ENCODE results near the gene RTEL1.
A peak's percentile ranks its signal among the peaks of the same experiment; 100 is the strongest.

RTEL1 gene

GRCh38 chr20:63619505-63619904, 38.6 kb upstream of the RTEL1 start:
- Histone ChIP-seq H3K27me3 (replicated peaks) (no peaks in the 10 kb centered on the region), H3K4me3 (ENCODE audit: low read depth, low read length) (no peak overlapping the region), H3K36me3 (replicated peaks) (peaks cover 27% of the 10 kb centered on the region), H3K27ac (no peak overlapping the region)
- in situ Hi-C loops (cut with HindIII; ENCODE audit: low pct_ligation_motif_present, low sequenced_read_pairs) = no loop called here
- TF ChIP-seq, protein P1, sequence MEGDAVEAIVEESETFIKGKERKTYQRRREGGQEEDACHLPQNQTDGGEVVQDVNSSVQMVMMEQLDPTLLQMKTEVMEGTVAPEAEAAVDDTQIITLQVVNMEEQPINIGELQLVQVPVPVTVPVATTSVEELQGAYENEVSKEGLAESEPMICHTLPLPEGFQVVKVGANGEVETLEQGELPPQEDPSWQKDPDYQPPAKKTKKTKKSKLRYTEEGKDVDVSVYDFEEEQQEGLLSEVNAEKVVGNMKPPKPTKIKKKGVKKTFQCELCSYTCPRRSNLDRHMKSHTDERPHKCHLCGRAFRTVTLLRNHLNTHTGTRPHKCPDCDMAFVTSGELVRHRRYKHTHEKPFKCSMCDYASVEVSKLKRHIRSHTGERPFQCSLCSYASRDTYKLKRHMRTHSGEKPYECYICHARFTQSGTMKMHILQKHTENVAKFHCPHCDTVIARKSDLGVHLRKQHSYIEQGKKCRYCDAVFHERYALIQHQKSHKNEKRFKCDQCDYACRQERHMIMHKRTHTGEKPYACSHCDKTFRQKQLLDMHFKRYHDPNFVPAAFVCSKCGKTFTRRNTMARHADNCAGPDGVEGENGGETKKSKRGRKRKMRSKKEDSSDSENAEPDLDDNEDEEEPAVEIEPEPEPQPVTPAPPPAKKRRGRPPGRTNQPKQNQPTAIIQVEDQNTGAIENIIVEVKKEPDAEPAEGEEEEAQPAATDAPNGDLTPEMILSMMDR (IDR thresholded peaks at IDR 0.05; ENCODE audit: low read depth, low read length, missing control alignments) = no peak
- no peak for DNase-seq

GRCh38 chr20:63620991-63621390, 37.1 kb upstream of the RTEL1 start:
- no peak for DNase-seq
- TF ChIP-seq, protein P1 (IDR thresholded peaks at IDR 0.05; ENCODE audit: low read depth, low read length, missing control alignments) = no peak
- no peak overlapping the region for H3K27ac ChIP-seq
- in situ Hi-C loops (cut with HindIII; ENCODE audit: low pct_ligation_motif_present, low sequenced_read_pairs) = no loop called here
- H3K36me3 ChIP-seq (replicated peaks) = peaks cover 20% of the 10 kb centered on the region
- no peaks in the 10 kb centered on the region for H3K27me3 ChIP-seq (replicated peaks)
- H3K4me3 ChIP-seq (ENCODE audit: low read depth, low read length) = no peak overlapping the region

DNA sequence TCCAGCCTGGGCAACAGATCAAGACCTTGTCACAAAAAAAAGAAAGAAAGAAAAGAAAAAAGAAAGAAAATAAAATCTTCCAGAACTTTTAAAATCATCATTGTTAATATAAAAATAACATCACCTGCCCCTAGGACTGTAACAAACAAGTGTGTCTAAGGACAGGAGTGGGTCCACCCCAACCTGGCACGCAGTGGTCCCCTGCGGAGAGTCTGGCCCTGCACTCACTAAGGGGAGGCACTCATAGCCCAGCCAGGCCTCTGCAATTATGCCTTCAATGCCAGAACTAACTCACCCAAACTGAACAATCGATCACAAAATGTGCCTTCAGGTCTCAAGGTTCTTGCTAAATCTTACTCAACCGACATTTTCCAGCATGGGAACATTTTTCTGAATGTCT, 36.0 kb upstream of the RTEL1 start:
- no peak overlapping the region for H3K27ac ChIP-seq
- H3K36me3 ChIP-seq (replicated peaks) = peaks cover 14% of the 10 kb centered on the region
- in situ Hi-C loops (cut with HindIII; ENCODE audit: low pct_ligation_motif_present, low sequenced_read_pairs) = no loop called here
- DNase-seq = no peak
- no peak overlapping the region for H3K4me3 ChIP-seq (ENCODE audit: low read depth, low read length)
- no peaks in the 10 kb centered on the region for H3K27me3 ChIP-seq (replicated peaks)
- TF ChIP-seq, protein P1 (IDR thresholded peaks at IDR 0.05; ENCODE audit: low read depth, low read length, missing control alignments) = no peak

DNA sequence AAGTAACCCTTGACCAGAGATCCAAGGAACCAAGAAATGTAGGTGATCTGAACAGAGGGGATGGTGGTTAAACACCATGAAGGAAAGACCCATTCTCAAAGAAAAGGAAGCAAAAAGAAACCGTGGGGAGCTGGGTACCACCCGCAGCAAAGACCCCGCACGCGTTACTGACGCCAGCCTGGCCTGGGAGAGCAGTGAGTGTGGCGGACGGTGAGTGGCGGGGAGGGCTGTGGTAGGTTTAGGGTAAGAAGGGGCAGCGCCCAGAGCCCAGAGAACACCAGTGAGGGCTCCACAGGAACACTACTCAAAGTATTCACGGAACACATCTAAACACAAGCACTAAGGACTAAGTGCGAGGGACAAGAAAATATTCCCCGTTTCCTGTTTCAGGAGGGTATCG, 35.4 kb upstream of the RTEL1 start:
- in situ Hi-C loops (cut with HindIII; ENCODE audit: low pct_ligation_motif_present, low sequenced_read_pairs) = no loop called here
- DNase-seq = no peak
- Histone ChIP-seq H3K4me3 (ENCODE audit: low read depth, low read length) (no peak overlapping the region), H3K36me3 (replicated peaks) (peaks cover 13% of the 10 kb centered on the region), H3K27me3 (replicated peaks) (no peaks in the 10 kb centered on the region), H3K27ac (no peak overlapping the region)
- TF ChIP-seq, protein P1 (IDR thresholded peaks at IDR 0.05; ENCODE audit: low read depth, low read length, missing control alignments) = no peak

DNA sequence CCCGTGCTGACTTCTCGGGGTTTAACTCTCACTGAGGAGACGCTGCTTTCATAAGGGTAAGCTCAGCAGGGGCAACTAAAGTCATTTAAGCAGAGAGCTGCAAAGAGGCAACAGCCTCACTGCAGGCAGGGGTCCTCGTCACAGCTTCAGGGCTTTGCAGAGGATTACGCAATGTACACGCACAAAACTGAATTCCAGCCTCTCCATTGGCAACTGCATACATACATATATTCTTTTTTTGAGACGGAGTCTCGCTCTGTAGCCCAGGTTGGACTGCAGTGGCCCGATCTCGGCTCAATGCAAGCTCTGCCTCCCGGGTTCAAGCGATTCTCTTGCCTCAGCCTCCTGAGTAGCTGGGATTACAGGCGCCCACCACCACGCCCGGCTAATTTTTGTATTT, 33.6 kb upstream of the RTEL1 start:
- H3K27ac ChIP-seq = no peak overlapping the region
- in situ Hi-C loops (cut with HindIII; ENCODE audit: low pct_ligation_motif_present, low sequenced_read_pairs) = no loop called here
- H3K36me3 ChIP-seq (replicated peaks) = no peaks in the 10 kb centered on the region
- no peaks in the 10 kb centered on the region for H3K27me3 ChIP-seq (replicated peaks)
- no peak overlapping the region for H3K4me3 ChIP-seq (ENCODE audit: low read depth, low read length)
- DNase-seq = peak; percentile 9
- TF ChIP-seq, protein P1 (IDR thresholded peaks at IDR 0.05; ENCODE audit: low read depth, low read length, missing control alignments) = no peak

- Histone ChIP-seq H3K36me3 (replicated peaks) (no peaks in the 10 kb centered on the region), H3K27ac (peak overlapping the region; percentile 92), H3K4me3 (ENCODE audit: low read depth, low read length) (peak overlapping the region; percentile 74), H3K27me3 (replicated peaks) (no peaks in the 10 kb centered on the region)
- TF ChIP-seq, protein P1 (IDR thresholded peaks at IDR 0.05; ENCODE audit: low read depth, low read length, missing control alignments) = no peak
- peak; percentile 22 for DNase-seq
- in situ Hi-C loops (cut with HindIII; ENCODE audit: low pct_ligation_motif_present, low sequenced_read_pairs) = no loop called here
These were observed 32.2 kb upstream of the RTEL1 start for GRCh38 chr20:63625771-63626423.

Data from brain microvascular endothelial cell (primary cell).